H9 (cell line): Measurements from ENCODE around the gene SDHC. TPM values are rescaled to one million over a fixed set of nuclear protein-coding genes. Genes with fewer than 3 reads are reported as not detected.

ENCODE experiments used
- DNase-seq: peaks from one replicate; pipeline ENCODE4 v3.0.0-alpha.2; 2017
- H2AFZ ChIP-seq: one replicate; pipeline ENCODE4 v1.6.1; 2013; ENCODE audit warnings: mild to moderate bottlenecking, low read length, control low read depth, moderate library complexity
- H2AK5ac ChIP-seq: 2 replicates; pipeline ENCODE4 v1.6.1; 2013; ENCODE audit warnings: low read length, control low read depth, mixed read lengths; ENCODE audit not compliant: insufficient read length
- H2BK120ac ChIP-seq: one replicate; pipeline ENCODE4 v1.6.1; 2013; ENCODE audit warnings: low read depth, mild to moderate bottlenecking, low read length, control low read depth, inconsistent platforms; ENCODE audit not compliant: poor library complexity, severe bottlenecking
- H2BK12ac ChIP-seq: 2 replicates; pipeline ENCODE4 v1.6.1; 2013; ENCODE audit warnings: low read length, control low read depth, mixed read lengths, low read depth; ENCODE audit not compliant: insufficient read length
- H2BK15ac ChIP-seq: 2 replicates; pipeline ENCODE4 v1.6.1; 2013; ENCODE audit warnings: low read depth, low read length, control low read depth
- H2BK20ac ChIP-seq: one replicate; pipeline ENCODE4 v1.6.1; 2013; ENCODE audit warnings: low read depth, mild to moderate bottlenecking, low read length, control low read depth, inconsistent platforms; ENCODE audit not compliant: poor library complexity, severe bottlenecking
- H2BK5ac ChIP-seq: 2 replicates; pipeline ENCODE4 v1.6.1; 2013; ENCODE audit warnings: low read length, control low read depth, mixed read lengths; ENCODE audit not compliant: insufficient read length
- H3K14ac ChIP-seq: 2 replicates; pipeline ENCODE4 v1.6.1; 2013; ENCODE audit warnings: low read length, control low read depth; ENCODE audit not compliant: insufficient read depth
- H3K18ac ChIP-seq: 2 replicates; pipeline ENCODE4 v1.6.1; 2013; ENCODE audit warnings: low read depth, mild to moderate bottlenecking, mixed read lengths, low read length, control low read depth; ENCODE audit not compliant: insufficient read length
- H3K23ac ChIP-seq: 2 replicates; pipeline ENCODE4 v1.6.1; 2013; ENCODE audit warnings: low read length, control low read depth, mixed read lengths, low read depth; ENCODE audit not compliant: insufficient read length
- H3K23me2 ChIP-seq: 2 replicates; pipeline ENCODE4 v1.6.1; 2013; ENCODE audit warnings: low read depth, mild to moderate bottlenecking, mixed read lengths, low read length, control low read depth; ENCODE audit not compliant: insufficient read length, poor library complexity, severe bottlenecking
- H3K27ac ChIP-seq: 2 replicates; pipeline ENCODE4 v1.5.1; 2013; ENCODE audit warnings: low read length, control low read depth, mixed read lengths, low read depth; ENCODE audit not compliant: insufficient read length
- H3K27me3 ChIP-seq: 2 replicates; pipeline ENCODE4 v1.6.1; 2013; ENCODE audit warnings: low read length, control low read depth, inconsistent platforms; ENCODE audit not compliant: insufficient read depth
- H3K4ac ChIP-seq: 2 replicates; pipeline ENCODE4 v1.6.1; 2013; ENCODE audit warnings: low read depth, mild to moderate bottlenecking, control low read depth, inconsistent platforms, low read length, moderate library complexity
- H3K4me1 ChIP-seq: 2 replicates; pipeline ENCODE4 v1.6.1; 2013; ENCODE audit warnings: low read length, control low read depth, inconsistent platforms; ENCODE audit not compliant: insufficient read depth
- H3K4me2 ChIP-seq: 2 replicates; pipeline ENCODE4 v1.6.1; 2013; ENCODE audit warnings: low read length, control low read depth, mixed read lengths; ENCODE audit not compliant: insufficient read length, insufficient read depth
- H3K56ac ChIP-seq: 2 replicates; pipeline ENCODE4 v1.6.1; 2013; ENCODE audit warnings: low read depth, mild to moderate bottlenecking, mixed read lengths, low read length, control low read depth; ENCODE audit not compliant: insufficient read length
- H3K79me1 ChIP-seq: 2 replicates; pipeline ENCODE4 v1.6.1; 2013; ENCODE audit warnings: low read depth, mild to moderate bottlenecking, moderate library complexity, low read length, control low read depth, inconsistent platforms; ENCODE audit not compliant: insufficient read depth, poor library complexity, severe bottlenecking
- H3K79me2 ChIP-seq: 2 replicates; pipeline ENCODE4 v1.6.1; 2013; ENCODE audit warnings: low read length, control low read depth, inconsistent platforms; ENCODE audit not compliant: insufficient read depth
- H3K9ac ChIP-seq: 2 replicates; pipeline ENCODE4 v1.6.1; 2013; ENCODE audit warnings: low read length, control low read depth, mixed read lengths; ENCODE audit not compliant: insufficient read length; ENCODE audit errors: extremely low read depth
- H3K9me3 ChIP-seq: one replicate; pipeline ENCODE4 v1.6.1; 2013; ENCODE audit warnings: low read depth, low read length, inconsistent platforms; ENCODE audit not compliant: control insufficient read depth
- H3T11ph ChIP-seq: one replicate; pipeline ENCODE4 v1.6.1; 2013; ENCODE audit warnings: mild to moderate bottlenecking, low read length, control low read depth, inconsistent platforms
- H4K20me1 ChIP-seq: one replicate; pipeline ENCODE4 v1.6.1; 2013; ENCODE audit not compliant: control insufficient read depth, insufficient read length, insufficient read depth
- H4K5ac ChIP-seq: 2 replicates; pipeline ENCODE4 v1.6.1; 2013; ENCODE audit warnings: low read depth, mild to moderate bottlenecking, mixed read lengths, low read length, control low read depth; ENCODE audit not compliant: insufficient read length
- H4K8ac ChIP-seq: replicated peaks from 2 replicates; pipeline ENCODE4 v1.6.1; 2013; ENCODE audit warnings: low read length, control low read depth, mixed read lengths, low read depth; ENCODE audit not compliant: insufficient read length
- H4K91ac ChIP-seq: 2 replicates; pipeline ENCODE4 v1.6.1; 2013; ENCODE audit warnings: low read depth, mild to moderate bottlenecking, moderate library complexity, mixed read lengths, low read length, control low read depth; ENCODE audit not compliant: insufficient read length
- H3K27ac Mint-ChIP-seq, 3 experiments: 2 replicates in 2 of 3; 3 replicates in 1 of 3; pipeline ENCODE4 v1.8.0; 2020 to 2021; ENCODE audit warnings: mixed read lengths in 3 of 3, mild to moderate bottlenecking in 1 of 3, moderate library complexity in 1 of 3
- H3K27me3 Mint-ChIP-seq: 2 replicates; pipeline ENCODE4 v1.8.0; 2021; ENCODE audit warnings: low read depth, mild to moderate bottlenecking, moderate library complexity, mixed read lengths
- H3K36me3 Mint-ChIP-seq, 3 experiments: 2 replicates in 2 of 3; 3 replicates in 1 of 3; pipeline ENCODE4 v1.8.0; 2020 to 2021; ENCODE audit warnings: low read depth in 3 of 3, mixed read lengths in 3 of 3; ENCODE audit not compliant: insufficient read depth in 1 of 3
- H3K4me1 Mint-ChIP-seq, 2 experiments: 2 replicates each; pipeline ENCODE4 v1.8.0; 2020; ENCODE audit warnings: mixed read lengths in 2 of 2
- H3K4me3 Mint-ChIP-seq, 2 experiments: 2 replicates in 1 of 2; 3 replicates in 1 of 2; pipeline ENCODE4 v1.8.0; 2020 to 2021; ENCODE audit warnings: mild to moderate bottlenecking in 2 of 2, mixed read lengths in 2 of 2, moderate library complexity in 1 of 2
- H3K9me3 Mint-ChIP-seq, 2 experiments: 2 replicates in 1 of 2; 3 replicates in 1 of 2; pipeline ENCODE4 v1.8.0; 2020; ENCODE audit warnings: mild to moderate bottlenecking in 2 of 2, mixed read lengths in 2 of 2, moderate library complexity in 1 of 2
- CTCF ChIP-seq: fragments of 200-600 bp; sonication (generic); conservative IDR thresholded peaks from 3 replicates; pipeline ENCODE4 v1.8.0; 2021; ENCODE audit warnings: antibody characterized with exemption, mild to moderate bottlenecking
- WGBS: extraction: QIAGEN DNeasy Blood & Tissue Kit; methylation state at CpG from one replicate; pipeline ENCODE4 v1.1.7; 2013; ENCODE audit warnings: missing lambda C conversion rate, low lambda C conversion rate, mixed read lengths; ENCODE audit not compliant: insufficient read length; ENCODE audit errors: extremely low coverage; 5-methylcytosine and 5-hydroxymethylcytosine counted together
- total RNA-seq: library from RNA; stranded (reverse); gene quantifications from 2 replicates; pipeline ENCODE4 v1.2.1, GENCODE V29; 2021

Gene SDHC
- total RNA-seq, 1 experiment from 2014 or later, result 198 TPM

- peaks cover 8 to 36% (median 30%) of the 10 kb centered on the region in 3 experiments; a peak in 6 of 7 replicates for H3K36me3 Mint-ChIP-seq
- Histone ChIP-seq H4K20me1 (no peaks in the 10 kb centered on the region), H3K27me3 (no peaks in the 10 kb centered on the region), H2BK15ac (no peak overlapping the region), H2AK5ac (no peak overlapping the region), H3K27ac (no peak overlapping the region), H3K9ac (no peak overlapping the region), H2BK12ac (no peak overlapping the region), H3K79me1 (no peaks in the 10 kb centered on the region), H2BK120ac (no peak overlapping the region), H3K4me1 (no peaks in the 10 kb centered on the region), H3K79me2 (no peaks in the 10 kb centered on the region), H3K23me2 (no peaks in the 10 kb centered on the region), H3K23ac (no peak overlapping the region), H2AFZ (no peak overlapping the region), H3K14ac (no peak overlapping the region), H3K56ac (no peak overlapping the region), H3K4me2 (no peak overlapping the region), H4K91ac (no peak overlapping the region), H4K5ac (no peak overlapping the region), H3K4ac (no peak overlapping the region), H3K9me3 (no peaks in the 10 kb centered on the region), H2BK20ac (no peak overlapping the region), H3K18ac (no peak overlapping the region), H2BK5ac (no peak overlapping the region), H4K8ac (no peak overlapping the region), H3T11ph (no peak overlapping the region)
- no peaks in the 10 kb centered on the region for H3K4me1 Mint-ChIP-seq
- no peaks in the 10 kb centered on the region for H3K9me3 Mint-ChIP-seq
- no peak overlapping the region for H3K4me3 Mint-ChIP-seq
- H3K27ac Mint-ChIP-seq, result 0 out of 7 replicates have a peak overlapping the region, but pooled peaks of 1 of the 3 experiments have one; percentile 23
- no CpG with 5 or more reads among the region's 4 CpGs for WGBS
- DNase-seq, result no peak
- no peaks in the 10 kb centered on the region for H3K27me3 Mint-ChIP-seq
- TF ChIP-seq CTCF, result no peak
Observed at GRCh38 chr1:161324020-161324419, 9.8 kb downstream of the SDHC start.
